ENCODE measurements around the gene TBC1D14.

GRCh38 chr4:7050481-7051143 lies 141.0 kb downstream of the TBC1D14 start:
- no peak for TF ChIP-seq CTCF (conservative IDR thresholded peaks at IDR 0.05; ENCODE audit: low read length)
- no peak for TF ChIP-seq EZH2phosphoT487 (IDR thresholded peaks at IDR 0.05; ENCODE audit: borderline replicate concordance)

All from Loucy (cell line).